Astrocyte of the cerebellum (primary cell): ENCODE data around the gene ARL4A.

Experiments used
- DNase-seq: peaks from one replicate; pipeline ENCODE4 v3.0.0-alpha.2; 2011; ENCODE audit warnings: low read depth
- H3K4me3 ChIP-seq: 2 replicates; pipeline ENCODE4 v1.5.1; 2011; ENCODE audit warnings: mild to moderate bottlenecking, low read depth, low read length, moderate library complexity
- in situ Hi-C: cut with HindIII; loops from 2 replicates; pipeline ENCODE4 v1.10.0; 2017; ENCODE audit warnings: low sequenced_read_pairs
- TF ChIP-seq, protein P1 (sequence below): IDR thresholded peaks from 2 replicates; pipeline ENCODE4 v1.5.1; 2012; ENCODE audit warnings: low read length, low read depth, moderate library complexity, mild to moderate bottlenecking; ENCODE audit errors: missing control alignments

Gene ARL4A, protein sequence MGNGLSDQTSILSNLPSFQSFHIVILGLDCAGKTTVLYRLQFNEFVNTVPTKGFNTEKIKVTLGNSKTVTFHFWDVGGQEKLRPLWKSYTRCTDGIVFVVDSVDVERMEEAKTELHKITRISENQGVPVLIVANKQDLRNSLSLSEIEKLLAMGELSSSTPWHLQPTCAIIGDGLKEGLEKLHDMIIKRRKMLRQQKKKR

DNA sequence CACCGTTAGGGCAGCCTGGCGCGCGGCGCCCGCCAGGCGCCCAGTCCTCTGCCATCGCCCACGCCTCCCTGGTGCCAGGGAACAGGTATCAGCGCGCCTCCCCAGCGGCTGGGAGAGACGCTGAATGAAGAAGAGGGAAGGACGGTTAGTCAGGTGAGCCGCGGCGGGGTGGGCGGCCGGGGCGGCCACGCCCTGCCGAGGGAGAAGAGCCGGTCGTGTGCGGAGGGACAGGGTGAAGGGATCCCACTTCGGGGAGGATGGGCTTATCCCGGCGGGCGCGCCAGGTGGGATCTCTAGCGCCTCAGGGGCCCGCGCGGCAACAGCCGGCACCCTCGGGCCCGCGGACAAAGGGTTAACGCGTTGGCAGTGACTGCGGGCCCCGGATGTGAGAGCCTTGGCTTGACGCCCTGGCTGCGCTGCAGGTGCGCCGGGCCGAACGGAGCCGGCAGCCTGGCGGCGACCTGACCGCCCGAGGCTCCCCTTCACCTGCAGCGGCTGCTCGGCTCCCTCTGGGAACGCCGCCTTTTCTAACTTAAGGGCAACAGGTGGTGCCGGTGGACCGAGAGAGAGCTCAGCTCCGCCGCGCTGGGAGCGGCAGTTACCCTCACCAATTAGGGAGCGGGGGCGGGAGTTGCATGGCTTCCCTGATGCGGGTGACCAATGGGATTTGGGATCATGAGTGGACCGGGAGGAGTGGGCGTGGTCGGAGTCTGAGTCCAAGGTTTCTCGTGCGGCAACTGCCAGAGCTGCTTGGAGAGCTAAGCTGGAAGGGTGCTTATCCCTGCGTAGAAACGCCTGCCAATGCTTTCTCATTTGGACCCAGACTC lies at the start of gene ARL4A:
ARL4A (plus strand) TSS at position 743 of the 827 bp plus-strand sequence. CDS start 622 bp downstream, outside the sequence.
- H3K4me3 ChIP-seq, result peak within 1 kb of the TSS; percentile 65
- TF ChIP-seq, protein P1, sequence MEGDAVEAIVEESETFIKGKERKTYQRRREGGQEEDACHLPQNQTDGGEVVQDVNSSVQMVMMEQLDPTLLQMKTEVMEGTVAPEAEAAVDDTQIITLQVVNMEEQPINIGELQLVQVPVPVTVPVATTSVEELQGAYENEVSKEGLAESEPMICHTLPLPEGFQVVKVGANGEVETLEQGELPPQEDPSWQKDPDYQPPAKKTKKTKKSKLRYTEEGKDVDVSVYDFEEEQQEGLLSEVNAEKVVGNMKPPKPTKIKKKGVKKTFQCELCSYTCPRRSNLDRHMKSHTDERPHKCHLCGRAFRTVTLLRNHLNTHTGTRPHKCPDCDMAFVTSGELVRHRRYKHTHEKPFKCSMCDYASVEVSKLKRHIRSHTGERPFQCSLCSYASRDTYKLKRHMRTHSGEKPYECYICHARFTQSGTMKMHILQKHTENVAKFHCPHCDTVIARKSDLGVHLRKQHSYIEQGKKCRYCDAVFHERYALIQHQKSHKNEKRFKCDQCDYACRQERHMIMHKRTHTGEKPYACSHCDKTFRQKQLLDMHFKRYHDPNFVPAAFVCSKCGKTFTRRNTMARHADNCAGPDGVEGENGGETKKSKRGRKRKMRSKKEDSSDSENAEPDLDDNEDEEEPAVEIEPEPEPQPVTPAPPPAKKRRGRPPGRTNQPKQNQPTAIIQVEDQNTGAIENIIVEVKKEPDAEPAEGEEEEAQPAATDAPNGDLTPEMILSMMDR, result peak; percentile 33
- peak; percentile 97 for DNase-seq
- in situ Hi-C loops, result loop anchor here (10.0 kb wide), 1 partner anchor 578 kb away; no protein-coding TSS in a partner anchor

DNA sequence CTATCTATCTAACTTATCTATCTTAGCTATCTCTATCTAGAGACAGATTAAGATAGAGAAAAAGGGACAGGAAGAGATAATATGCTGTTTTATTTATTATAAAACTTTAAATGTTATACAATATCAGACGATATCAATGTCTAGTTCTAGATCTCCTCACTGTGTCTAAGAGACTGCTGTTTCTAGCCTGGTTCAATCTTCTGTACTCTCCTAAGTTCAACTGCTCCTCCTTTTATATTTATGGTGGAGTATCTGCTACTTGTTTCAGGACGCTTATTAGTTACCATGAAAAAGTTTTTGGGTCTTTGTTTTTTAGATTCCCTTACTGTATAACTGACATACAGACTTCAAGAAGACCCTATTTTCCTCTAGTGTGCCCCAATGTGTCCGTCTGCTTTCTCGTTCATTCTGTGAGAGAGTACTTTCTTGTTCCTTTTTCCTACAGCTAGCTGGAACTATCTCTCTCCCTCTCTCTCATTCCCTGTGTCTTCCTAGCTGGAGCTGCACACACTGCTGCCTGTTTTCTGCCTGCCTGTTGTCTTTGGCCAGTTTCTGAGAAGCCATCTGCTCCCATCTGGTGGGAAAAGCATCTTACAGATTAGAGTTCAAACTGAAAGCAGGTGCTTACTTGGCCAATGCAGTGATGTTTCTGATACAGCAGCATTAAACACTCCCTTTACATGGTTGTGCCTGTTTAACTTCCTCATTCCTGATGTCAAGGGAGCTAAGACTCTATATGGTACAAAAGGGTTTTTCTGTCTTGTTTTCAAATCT lies 49.4 kb upstream of the ARL4A start:
- DNase-seq, result no peak
- no peak overlapping the region for H3K4me3 ChIP-seq
- TF ChIP-seq, protein P1, result no peak

DNA sequence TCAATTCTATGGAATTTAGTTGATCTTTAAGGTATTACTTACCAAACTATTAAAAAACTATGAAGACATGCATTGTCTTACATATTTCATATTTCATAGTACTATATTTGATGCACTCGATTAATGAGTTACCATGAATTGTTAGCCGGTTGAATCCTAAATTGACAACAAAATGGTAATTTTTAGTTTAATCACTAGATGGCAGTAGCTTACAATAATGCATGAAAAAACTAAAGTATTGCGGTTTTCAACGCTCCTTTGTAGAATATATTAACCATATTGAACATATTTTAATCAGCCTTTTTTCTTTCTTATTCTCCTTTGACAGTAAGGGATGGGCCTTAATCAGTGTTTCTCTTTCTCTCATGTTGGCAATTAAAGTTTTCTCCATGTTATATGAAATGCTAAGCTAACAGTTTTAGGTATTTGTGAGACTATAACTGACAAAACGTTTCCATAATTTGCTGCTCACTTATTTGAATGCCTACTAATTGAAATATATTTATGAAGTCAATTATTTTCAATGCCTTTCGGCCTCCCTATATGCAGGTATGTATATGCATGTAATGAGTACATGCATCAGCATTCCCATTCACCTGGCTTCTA lies 48.5 kb upstream of the ARL4A start:
- in situ Hi-C loops, result no loop called here
- no peak overlapping the region for H3K4me3 ChIP-seq
- DNase-seq, result peak; percentile 19
- TF ChIP-seq, protein P1, result no peak

More for the DNA sequence above, 49.4 kb upstream of the ARL4A start:
- in situ Hi-C loops, result no loop called here

DNA sequence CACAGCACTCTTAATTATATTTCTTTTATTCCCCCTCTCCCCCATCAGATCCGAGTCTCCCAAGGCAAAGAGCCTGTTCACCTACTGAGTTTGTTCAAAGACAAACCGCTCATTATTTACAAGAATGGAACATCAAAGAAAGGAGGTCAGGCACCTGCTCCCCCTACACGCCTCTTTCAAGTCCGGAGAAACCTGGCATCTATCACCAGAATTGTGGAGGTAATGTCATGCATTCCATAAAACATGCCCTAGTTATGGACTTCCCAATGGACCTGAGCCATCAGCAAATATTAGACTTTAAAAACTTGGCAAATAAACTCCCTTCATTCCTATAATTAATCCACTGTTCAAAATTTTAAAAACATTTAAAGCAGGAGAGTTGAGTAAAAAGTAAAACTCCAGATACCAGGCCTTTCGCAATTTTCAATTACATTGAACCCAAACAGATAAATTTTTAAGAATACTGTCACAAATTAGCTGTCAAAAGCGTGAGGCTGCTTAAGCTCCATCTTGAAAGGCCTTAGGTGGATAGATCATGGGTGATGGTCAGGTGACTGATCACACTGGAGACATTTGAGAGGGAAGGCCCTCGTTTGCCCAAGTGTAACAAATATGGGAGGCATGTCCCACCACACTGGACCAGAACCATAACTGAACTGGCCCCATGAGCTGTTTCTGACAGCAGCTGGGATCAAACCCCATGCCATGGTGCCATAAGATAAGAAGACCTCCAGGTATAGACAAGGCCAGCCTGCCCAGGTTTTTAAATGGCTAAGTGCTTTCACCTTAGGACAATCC lies 46.9 kb upstream of the ARL4A start:
- in situ Hi-C loops, result no loop called here
- H3K4me3 ChIP-seq, result no peak overlapping the region
- TF ChIP-seq, protein P1, result no peak
- DNase-seq, result no peak

DNA sequence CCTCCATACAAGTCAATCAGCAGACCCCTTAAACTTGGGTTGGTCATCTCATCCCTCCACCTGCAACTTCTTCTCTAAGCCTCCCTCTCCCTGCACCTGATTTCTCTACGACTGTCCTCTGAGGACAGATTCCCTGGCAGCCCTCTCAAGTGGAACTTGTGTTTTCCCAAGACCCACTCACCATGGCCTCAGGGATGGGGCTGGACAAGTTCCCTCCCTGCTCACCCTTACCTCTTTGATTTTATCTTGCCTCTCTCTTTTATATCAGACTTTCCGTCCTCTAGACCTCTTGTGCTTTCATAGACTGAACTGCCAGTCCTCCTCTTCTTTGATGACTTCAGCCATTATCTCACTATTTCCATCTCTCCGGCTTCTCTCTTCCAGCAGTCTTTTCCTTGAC lies 46.2 kb upstream of the ARL4A start:
- in situ Hi-C loops, result no loop called here
- no peak for DNase-seq
- H3K4me3 ChIP-seq, result no peak overlapping the region
- TF ChIP-seq, protein P1, result no peak
